CD4-positive, alpha-beta T cell treated with Interleukin-15 for 1 hour (primary cell): Measurements from ENCODE around the gene NFIC.

Source experiments
- DNase-seq: peaks from one replicate; pipeline ENCODE4 v3.0.0-alpha.2; 2020

NFIC gene

GRCh38 chr19:3513229-3514140 lies 147.1 kb downstream of the NFIC start:
- DNase-seq, result no peak

- no peak for DNase-seq
These were observed 148.5 kb downstream of the NFIC start for GRCh38 chr19:3514930-3515329.

GRCh38 chr19:3515891-3516422 lies 149.6 kb downstream of the NFIC start:
- no peak for DNase-seq

- DNase-seq, result peak; percentile 72
These were observed 150.4 kb downstream of the NFIC start for GRCh38 chr19:3516675-3517207.

GRCh38 chr19:3517638-3518037 lies 151.3 kb downstream of the NFIC start:
- DNase-seq, result no peak

GRCh38 chr19:3518255-3518654 lies 151.9 kb downstream of the NFIC start:
- no peak for DNase-seq

GRCh38 chr19:3518659-3519058 lies 152.3 kb downstream of the NFIC start:
- DNase-seq, result no peak
